GM10266 (cell line): Measurements from ENCODE around the gene RAD51AP2.

ENCODE experiments used
- DNase-seq: peaks from one replicate; pipeline ENCODE4 v3.0.0; 2012; ENCODE audit errors: extremely low spot score
- TF ChIP-seq, protein P1 (sequence below): IDR thresholded peaks from 2 replicates; pipeline ENCODE4 v1.5.1; 2012; ENCODE audit warnings: mild to moderate bottlenecking, low read depth; ENCODE audit not compliant: control insufficient read depth, insufficient read depth; ENCODE audit errors: missing control alignments

Gene RAD51AP2

DNA sequence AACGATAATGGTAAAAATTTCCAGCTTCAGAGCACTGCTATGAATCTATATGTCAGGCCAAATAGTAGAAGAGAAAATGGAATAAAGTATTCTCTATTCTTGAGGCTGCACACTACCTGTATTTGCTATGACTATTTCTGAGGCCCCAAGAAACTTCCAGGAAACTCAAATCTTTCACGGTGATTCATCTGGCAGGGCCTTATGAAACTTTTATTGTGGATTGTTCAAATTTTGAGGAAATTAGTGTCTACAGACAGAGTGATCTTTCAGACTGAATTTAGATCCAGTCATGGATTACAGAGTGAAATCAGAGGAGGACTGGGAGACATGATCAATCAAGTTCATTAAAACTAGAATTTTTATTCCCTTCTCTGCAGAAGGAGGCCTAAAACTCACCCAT is 18.2 kb upstream of the RAD51AP2 start:
- no peak for DNase-seq
- TF ChIP-seq, protein P1, sequence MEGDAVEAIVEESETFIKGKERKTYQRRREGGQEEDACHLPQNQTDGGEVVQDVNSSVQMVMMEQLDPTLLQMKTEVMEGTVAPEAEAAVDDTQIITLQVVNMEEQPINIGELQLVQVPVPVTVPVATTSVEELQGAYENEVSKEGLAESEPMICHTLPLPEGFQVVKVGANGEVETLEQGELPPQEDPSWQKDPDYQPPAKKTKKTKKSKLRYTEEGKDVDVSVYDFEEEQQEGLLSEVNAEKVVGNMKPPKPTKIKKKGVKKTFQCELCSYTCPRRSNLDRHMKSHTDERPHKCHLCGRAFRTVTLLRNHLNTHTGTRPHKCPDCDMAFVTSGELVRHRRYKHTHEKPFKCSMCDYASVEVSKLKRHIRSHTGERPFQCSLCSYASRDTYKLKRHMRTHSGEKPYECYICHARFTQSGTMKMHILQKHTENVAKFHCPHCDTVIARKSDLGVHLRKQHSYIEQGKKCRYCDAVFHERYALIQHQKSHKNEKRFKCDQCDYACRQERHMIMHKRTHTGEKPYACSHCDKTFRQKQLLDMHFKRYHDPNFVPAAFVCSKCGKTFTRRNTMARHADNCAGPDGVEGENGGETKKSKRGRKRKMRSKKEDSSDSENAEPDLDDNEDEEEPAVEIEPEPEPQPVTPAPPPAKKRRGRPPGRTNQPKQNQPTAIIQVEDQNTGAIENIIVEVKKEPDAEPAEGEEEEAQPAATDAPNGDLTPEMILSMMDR: no peak

DNA sequence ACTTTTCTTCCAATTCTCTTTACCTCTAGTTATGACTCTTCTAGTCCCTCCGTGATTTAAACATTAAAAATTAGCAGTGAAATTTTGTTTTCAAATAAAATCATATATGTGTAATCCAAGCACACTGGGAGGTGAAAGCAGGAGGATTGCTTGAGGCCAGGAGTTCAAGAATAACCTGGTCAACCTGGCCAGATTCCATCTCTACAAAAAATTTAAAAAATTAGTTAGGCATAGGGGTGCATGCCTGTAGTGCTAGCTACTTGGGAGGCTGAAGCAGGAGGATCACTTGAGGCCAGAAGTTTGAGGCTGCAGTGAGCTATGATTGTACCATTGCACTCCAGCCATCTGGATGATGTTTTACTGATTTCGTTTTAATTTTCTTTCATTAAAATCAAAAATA is 15.3 kb upstream of the RAD51AP2 start:
- TF ChIP-seq, protein P1: no peak
- no peak for DNase-seq

DNA sequence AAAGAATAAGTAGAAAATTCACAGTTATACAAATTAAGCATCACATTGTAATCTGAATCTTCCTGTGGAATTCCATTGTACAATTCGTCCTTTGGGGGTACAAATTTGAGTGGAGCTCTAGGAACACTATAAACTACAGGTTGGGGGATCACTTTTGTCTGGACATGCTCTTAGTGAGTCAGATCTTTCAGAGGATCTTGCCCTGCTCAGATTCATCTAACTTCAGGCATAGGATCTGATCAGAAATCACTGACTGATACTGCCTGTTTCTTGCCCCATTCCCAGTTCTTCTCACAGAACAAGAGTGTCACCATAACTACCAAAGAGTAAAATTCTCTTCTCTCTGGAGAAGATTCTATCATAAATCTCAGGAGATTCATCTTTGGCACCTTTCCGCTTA is 11.5 kb upstream of the RAD51AP2 start:
- TF ChIP-seq, protein P1: no peak
- DNase-seq: no peak

DNA sequence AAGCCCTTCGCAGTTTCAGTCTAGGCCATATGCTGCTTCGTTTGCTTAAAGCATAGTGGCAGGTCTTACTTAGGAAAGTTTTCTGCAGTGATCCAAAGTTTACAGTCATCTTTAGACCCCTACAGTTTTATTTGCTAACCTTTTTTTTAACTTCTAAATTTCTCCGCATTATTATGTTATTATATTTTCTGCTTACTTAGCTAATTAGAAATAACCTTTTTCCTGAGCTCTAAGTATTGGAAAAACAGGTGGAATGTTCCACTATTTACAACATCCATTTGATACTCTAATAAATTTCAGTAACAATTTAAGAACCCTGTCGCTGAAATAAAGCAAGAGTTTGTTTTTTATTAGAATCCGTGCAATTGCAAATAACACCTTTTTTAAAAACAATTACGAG is 4.1 kb upstream of the RAD51AP2 start:
- no peak for DNase-seq

DNA sequence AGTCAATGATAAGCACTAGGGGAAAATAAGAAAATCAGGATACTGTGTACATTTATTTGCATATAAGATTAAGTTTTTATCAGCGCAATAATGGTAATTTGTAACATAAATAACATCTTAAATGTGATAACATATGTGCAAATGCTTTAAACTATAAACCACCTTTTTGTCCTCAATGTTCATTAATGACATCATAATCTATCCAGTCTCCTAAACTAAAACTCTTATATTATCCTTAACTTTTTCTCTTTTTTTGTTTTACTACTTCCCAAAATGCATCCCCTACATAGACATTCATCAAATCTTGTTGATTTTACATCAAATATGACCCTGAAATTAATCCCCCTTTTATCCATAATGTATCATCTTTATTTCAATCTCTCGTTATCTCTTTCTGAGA is 3.4 kb upstream of the RAD51AP2 start:
- no peak for DNase-seq
- TF ChIP-seq, protein P1: no peak

More for the DNA sequence above, 4.1 kb upstream of the RAD51AP2 start:
- TF ChIP-seq, protein P1: no peak

DNA sequence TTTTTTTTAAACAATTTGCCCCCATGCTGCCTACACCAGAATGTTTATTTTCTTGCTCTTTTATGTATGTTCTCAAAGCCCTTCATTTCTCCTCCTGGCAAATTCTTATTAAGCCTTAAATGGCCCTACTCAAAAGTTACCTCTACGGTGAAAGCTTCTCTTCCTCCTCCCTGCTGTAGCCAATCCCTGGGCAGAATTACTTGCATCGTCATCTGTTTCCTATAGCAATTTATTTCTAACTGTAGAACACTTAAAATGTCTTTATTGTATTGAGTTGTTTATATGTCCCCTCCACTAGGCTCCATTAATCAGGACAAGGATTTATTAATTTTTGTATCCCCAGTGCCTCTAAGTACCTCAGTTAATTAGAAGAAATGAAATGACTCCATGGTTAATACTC is 2.5 kb upstream of the RAD51AP2 start:
- TF ChIP-seq, protein P1: no peak
- DNase-seq: no peak

DNA sequence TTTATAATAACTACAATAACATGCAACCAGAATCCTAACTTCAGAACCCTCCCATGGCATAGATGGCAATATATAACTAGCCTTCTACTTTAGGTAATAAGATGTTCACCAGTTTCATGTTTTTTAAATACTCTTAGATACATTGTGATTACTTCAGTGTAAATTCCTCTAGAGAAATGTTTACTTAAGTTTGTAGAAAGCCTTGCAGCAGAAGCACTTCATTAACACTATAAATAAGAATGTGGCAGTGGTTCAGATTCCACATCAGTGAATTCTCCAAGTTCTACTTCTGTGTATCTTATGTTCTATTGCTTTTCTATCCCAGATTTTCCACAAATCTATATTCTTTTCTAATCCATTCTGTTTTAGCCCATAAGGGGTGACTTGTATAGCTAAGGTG is 1.2 kb upstream of the RAD51AP2 start:
- TF ChIP-seq, protein P1: no peak
- DNase-seq: no peak
